Ovary (tissue), 9 donors: ENCODE results near the gene SPECC1. TPM values are rescaled to one million over a fixed set of nuclear protein-coding genes. Genes with fewer than 3 reads are reported as not detected.
"Not testable (repeated sequence)": the region's sequence is repeated elsewhere in the genome, so short reads cannot be mapped to it uniquely, and the experiment has no call there.

Source experiments
- DNase-seq, 5 donors: peaks; one replicate each; pipeline ENCODE4 v3.0.0-alpha.2; 2019 to 2020
- H3K27ac ChIP-seq, 2 donors: fragments of 200-600 bp; one replicate each; pipeline versions ENCODE4 v1.5.1 to v1.8.0; 2019 to 2022
- H3K27me3 ChIP-seq: fragments of 200-600 bp; one replicate; pipeline ENCODE4 v1.8.0; 2022
- H3K36me3 ChIP-seq: fragments of 200-600 bp; sonication (generic); one replicate; pipeline ENCODE4 v1.5.1; 2019
- H3K4me1 ChIP-seq: one replicate; pipeline ENCODE4 v1.8.1; 2013; ENCODE audit warnings: mild to moderate bottlenecking, moderate library complexity; ENCODE audit not compliant: insufficient read depth
- H3K4me3 ChIP-seq: fragments of 200-600 bp; sonication (generic); one replicate; pipeline ENCODE4 v1.5.1; 2017
- H3K9me3 ChIP-seq, 2 donors: fragments of 200-600 bp in 1 of 2; sonication (generic) in 1 of 2; one replicate each; pipeline versions ENCODE4 v1.5.1 to v1.8.1; 2013 to 2019; ENCODE audit warnings: mild to moderate bottlenecking in 1 of 2, moderate library complexity in 1 of 2
- EP300 ChIP-seq: sonication (generic); formaldehyde crosslinking; IDR thresholded peaks from one replicate; pipeline ENCODE4 v1.6.1; 2017; ENCODE audit warnings: antibody characterized with exemption
- POLR2A ChIP-seq: fragments of 450-650 bp; IDR thresholded peaks from one replicate; pipeline ENCODE4 v1.6.1; 2017; ENCODE audit warnings: antibody characterized with exemption, mild to moderate bottlenecking, moderate library complexity
- WGBS, 3 donors: extraction: QIAGEN DNeasy Blood & Tissue Kit in 1 of 3; methylation state at CpG; one replicate each; pipeline versions ENCODE4 v1.1.5 to v1.1.7; 2013 to 2017; 5-methylcytosine and 5-hydroxymethylcytosine counted together
- intact Hi-C, 4 donors: fragments of 100-400 bp; cut with DNase I; formaldehyde crosslinking; loops; one replicate each; pipeline versions ENCODE4 v1.11.0 to v1.15.1; 2022 to 2023
- polyA plus RNA-seq, 2 donors: library from polyadenylated mRNA; stranded (reverse); fragments of 200-250 nt in 1 of 2; fragments of 350-450 nt in 1 of 2; fragmentation: Illumina TruSeq in 1 of 2; extraction: RNeasy Lipid Tissue Mini Kit (QIAGEN cat#74804) in 1 of 2; gene quantifications; one replicate each; pipeline ENCODE4 v1.2.3, GENCODE V29; 2013 to 2014
- total RNA-seq, 7 donors: library from RNA; depleted of rRNA in 2 of 7; stranded (reverse); fragments of >200 nt in 2 of 7; fragmentation: NEBNext Ultra II Directional in 3 of 7; extraction: Animal tissue kit (Norgen Biotek cat#: 25700) in 3 of 7; gene quantifications; one replicate each; pipeline versions ENCODE4 v1.1.0 to v1.2.4, GENCODE V29; 2016 to 2023
- TF ChIP-seq, protein P1 (sequence below), 3 donors: fragments of 450-650 bp in 2 of 3; fragments of 200-600 bp in 1 of 3; IDR thresholded peaks; one replicate each; pipeline versions ENCODE4 v1.5.1 to v1.8.0; 2016 to 2022; ENCODE audit warnings: antibody characterized with exemption in 3 of 3, mild to moderate bottlenecking in 1 of 3
- donor health status: DM: no; HTN: no; CAD: no; lungs with moderate emphysema.
- donor health status: DM: no; HTN: no; CAD: no.
- donor health status: Bipolar disorder and iron deficiency.
- donor health status: DM: yes; HTN: yes; CAD: no.
- donor health status: DM: no; HTN: no; CAD: no.
- donor health status: DM: yes; HTN: yes; CAD: no.

Gene SPECC1
- total and polyA plus RNA-seq, 9 donors, result 34.7 to 86.5 (median 66.1) TPM

DNA sequence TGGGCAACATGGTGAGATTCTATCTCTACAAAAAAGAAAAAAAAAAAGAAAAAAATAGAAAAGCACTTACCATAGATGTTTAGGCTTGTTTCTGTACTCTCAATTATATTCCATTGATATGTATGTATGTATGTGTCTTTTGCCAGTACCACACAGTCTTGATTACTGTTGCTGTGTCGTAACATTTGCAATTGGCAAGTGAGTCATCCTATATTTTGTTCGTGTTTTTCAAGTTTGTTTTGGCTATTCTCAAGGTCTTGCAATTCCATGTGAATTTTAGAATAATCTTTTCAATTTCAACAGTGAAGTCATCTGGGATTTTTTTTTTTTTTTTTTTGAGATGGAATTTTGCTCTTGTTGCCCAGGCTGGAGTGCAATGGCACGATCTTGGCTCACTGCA is 19.3 kb downstream of the SPECC1 start:
- Histone ChIP-seq H3K9me3 (no peaks in the 10 kb centered on the region), H3K4me3 (no peak overlapping the region), H3K27me3 (no peaks in the 10 kb centered on the region), H3K27ac (peak overlapping the region in 1 of 2 donors; percentile 30), H3K4me1 (peaks cover 1% of the 10 kb centered on the region), H3K36me3 (no peaks in the 10 kb centered on the region)
- WGBS, 3 donors, result 7 to 40% (median 26%) methylated on average over 3 of the region's 3 CpGs
- no peak for DNase-seq
- TF ChIP-seq, protein P1, sequence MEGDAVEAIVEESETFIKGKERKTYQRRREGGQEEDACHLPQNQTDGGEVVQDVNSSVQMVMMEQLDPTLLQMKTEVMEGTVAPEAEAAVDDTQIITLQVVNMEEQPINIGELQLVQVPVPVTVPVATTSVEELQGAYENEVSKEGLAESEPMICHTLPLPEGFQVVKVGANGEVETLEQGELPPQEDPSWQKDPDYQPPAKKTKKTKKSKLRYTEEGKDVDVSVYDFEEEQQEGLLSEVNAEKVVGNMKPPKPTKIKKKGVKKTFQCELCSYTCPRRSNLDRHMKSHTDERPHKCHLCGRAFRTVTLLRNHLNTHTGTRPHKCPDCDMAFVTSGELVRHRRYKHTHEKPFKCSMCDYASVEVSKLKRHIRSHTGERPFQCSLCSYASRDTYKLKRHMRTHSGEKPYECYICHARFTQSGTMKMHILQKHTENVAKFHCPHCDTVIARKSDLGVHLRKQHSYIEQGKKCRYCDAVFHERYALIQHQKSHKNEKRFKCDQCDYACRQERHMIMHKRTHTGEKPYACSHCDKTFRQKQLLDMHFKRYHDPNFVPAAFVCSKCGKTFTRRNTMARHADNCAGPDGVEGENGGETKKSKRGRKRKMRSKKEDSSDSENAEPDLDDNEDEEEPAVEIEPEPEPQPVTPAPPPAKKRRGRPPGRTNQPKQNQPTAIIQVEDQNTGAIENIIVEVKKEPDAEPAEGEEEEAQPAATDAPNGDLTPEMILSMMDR (IDR thresholded peaks at IDR 0.05), result no peak
- TF ChIP-seq EP300, result no peak
- TF ChIP-seq POLR2A, result no peak
- intact Hi-C loops, result no loop called here

DNA sequence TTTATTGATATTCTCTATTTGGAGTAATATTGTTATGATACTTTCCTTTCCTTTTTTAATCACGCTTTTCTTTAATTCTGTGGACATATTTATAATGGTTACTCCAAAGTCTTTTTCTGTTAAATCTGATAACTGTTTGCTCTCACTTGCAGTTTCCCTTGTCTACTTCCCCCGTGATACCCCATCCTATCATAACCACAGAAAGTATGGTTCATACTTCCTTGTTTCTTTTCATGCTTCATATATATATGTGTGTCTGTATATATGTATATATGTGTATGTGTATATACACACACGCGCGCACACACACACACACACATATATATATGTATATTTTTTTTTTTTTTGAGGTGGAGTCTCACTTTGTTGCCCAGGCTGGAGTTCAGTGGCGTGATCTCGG is 23.5 kb downstream of the SPECC1 start:
- TF ChIP-seq, protein P1 (IDR thresholded peaks at IDR 0.05), result no peak
- no peak for TF ChIP-seq POLR2A
- no peak for TF ChIP-seq EP300

DNA sequence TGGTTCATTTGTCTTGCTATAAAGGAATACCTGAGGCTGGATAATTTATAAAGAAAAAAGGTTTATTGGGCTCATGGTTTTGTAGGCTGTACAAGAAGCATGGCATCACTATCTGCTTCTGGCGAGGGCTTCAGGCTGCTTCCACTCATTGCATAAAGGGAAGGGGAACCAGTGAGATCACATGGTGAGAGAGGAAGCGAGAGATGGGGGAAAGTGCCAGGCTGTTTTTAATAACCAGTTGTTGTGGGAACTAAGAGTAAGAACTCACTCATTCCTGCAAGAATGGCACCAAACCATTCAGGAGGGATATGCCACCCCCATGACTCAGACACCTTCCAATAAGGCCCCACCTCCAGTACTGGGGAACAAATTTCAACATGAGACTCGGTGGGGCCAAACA is 24.3 kb downstream of the SPECC1 start:
- Histone ChIP-seq H3K27me3 (no peaks in the 10 kb centered on the region), H3K4me1 (no peaks in the 10 kb centered on the region), H3K4me3 (no peak overlapping the region), H3K27ac (no peak overlapping the region), H3K36me3 (no peaks in the 10 kb centered on the region), H3K9me3 (no peaks in the 10 kb centered on the region)
- DNase-seq, result no peak
- intact Hi-C loops, result no loop called here
- 93 to 96% (median 95%) methylated on average over 3 of the region's 3 CpGs for WGBS, 3 donors
- TF ChIP-seq POLR2A (no peak), EP300 (no peak)
- TF ChIP-seq, protein P1 (IDR thresholded peaks at IDR 0.05), result no peak

More for the DNA sequence above, 23.5 kb downstream of the SPECC1 start:
- H3K27ac ChIP-seq, result no peak overlapping the region
- 93 to 96% (median 94%) methylated on average over 7 of the region's 7 CpGs for WGBS, 3 donors
- no peak overlapping the region for H3K4me3 ChIP-seq
- H3K36me3 ChIP-seq, result no peaks in the 10 kb centered on the region
- DNase-seq, result no peak
- intact Hi-C loops, result no loop called here
- no peaks in the 10 kb centered on the region for H3K9me3 ChIP-seq
- no peaks in the 10 kb centered on the region for H3K27me3 ChIP-seq
- peaks cover 1% of the 10 kb centered on the region for H3K4me1 ChIP-seq

DNA sequence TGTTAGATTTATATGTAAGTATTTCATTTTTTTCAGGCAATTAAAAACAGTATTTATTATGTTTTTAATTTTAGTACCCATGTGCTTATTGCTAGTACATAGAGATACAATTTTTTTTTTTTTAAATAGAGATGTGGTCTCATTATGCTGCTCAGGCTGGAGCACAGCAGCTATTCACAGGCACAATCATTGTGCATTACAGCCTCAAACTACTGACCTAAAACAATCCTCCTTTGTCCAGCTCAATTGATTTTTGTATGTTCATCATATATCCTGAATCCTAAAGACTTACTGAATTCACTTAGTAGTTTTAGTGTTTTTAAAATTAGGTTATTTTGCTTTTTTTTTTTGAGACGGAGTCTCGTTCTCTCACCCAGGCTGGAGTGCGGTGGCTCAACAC is 26.3 kb downstream of the SPECC1 start:
- H3K9me3 ChIP-seq, result no peaks in the 10 kb centered on the region
- intact Hi-C loops, result no loop called here
- no peaks in the 10 kb centered on the region for H3K36me3 ChIP-seq
- TF ChIP-seq POLR2A, result no peak
- no peak for TF ChIP-seq EP300
- TF ChIP-seq, protein P1 (IDR thresholded peaks at IDR 0.05), result no peak
- no peaks in the 10 kb centered on the region for H3K27me3 ChIP-seq
- no peaks in the 10 kb centered on the region for H3K4me1 ChIP-seq
- H3K4me3 ChIP-seq, result no peak overlapping the region
- no peak for DNase-seq
- no peak overlapping the region for H3K27ac ChIP-seq
- WGBS, 3 donors, result 95 to 98% (median 97%) methylated on average over 3 of the region's 3 CpGs

DNA sequence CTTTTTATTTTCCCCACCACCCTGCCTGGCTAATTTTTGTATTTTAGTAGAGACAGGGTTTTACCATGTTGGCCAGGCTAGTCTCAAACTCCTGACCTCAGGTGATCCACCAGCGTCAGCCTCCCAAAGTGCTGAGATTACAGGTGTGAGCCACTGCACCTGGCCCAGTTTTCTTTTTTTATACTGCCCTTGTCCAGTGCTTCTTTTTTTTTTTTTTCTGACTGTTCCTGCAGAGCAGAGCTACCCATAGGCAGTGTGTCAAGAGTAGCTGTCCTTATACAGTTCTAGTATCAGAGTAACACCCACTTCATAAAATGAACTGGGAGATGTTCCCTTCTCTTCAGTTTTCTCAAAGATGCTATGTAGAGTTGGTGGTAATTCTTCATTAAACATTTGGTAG is 28.1 kb downstream of the SPECC1 start:
- H3K9me3 ChIP-seq, H3K36me3 ChIP-seq, DNase-seq, intact Hi-C loops, H3K4me1 ChIP-seq, H3K4me3 ChIP-seq, H3K27me3 ChIP-seq, H3K27ac ChIP-seq: not testable (repeated sequence)
- 71 to 81% (median 74%) methylated on average over 1 of the region's 1 CpG for WGBS, 3 donors
